GM18951 (cell line): ENCODE data around the gene KIF16B.

ENCODE experiments used
- POLR2A ChIP-seq: IDR thresholded peaks from 4 replicates; pipeline ENCODE4 v1.6.1; 2011; ENCODE audit warnings: mild to moderate bottlenecking; ENCODE audit not compliant: insufficient read length, insufficient read depth; ENCODE audit errors: extremely low read depth
- in situ Hi-C: fragments of 300-500 bp; cut with MboI; formaldehyde crosslinking; loops from one replicate; pipeline ENCODE4 v1.12.0; 2022; ENCODE audit warnings: low sequenced_read_pairs, mixed read lengths, inconsistent platforms; ENCODE audit not compliant: unreplicated experiment

KIF16B gene

DNA sequence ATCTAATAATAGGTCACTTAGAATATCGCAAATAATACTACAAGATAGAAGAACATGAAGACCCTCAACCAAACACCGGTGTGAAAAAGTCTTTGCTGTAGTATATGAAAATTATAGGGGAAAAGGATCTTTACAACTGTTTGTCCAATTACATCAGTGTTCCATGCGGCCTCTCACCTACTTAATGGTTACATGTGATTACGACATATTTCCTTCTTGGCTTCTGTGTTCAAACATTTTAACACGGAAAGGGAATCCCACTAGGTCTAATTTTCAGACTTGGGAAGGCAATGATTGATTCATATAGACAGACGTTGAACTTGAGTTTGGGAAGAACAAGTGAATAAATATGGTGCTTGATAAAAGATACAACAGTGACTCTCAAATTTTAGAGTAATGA lies 273.4 kb downstream of the KIF16B start:
- in situ Hi-C loops = no loop called here
- no peak for TF ChIP-seq POLR2A

DNA sequence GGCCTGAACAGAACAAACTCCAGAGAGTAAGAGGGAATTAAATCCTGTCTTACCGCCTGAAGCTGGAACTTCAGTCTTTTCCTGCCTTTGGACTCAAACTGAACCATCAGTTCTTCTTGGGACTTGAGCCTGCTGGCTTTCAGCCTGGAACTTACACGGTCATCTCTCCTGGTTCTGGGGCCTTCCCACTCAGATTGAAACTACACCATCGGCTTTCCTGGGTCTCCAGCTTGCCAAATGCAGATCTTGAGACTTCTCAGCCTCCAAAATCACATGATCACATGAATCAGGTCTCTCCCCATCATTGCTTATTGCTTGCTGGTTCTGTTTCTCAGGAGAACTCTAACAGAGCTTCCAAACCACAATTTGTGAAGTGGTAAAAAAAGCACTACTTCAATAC lies 276.3 kb downstream of the KIF16B start:
- TF ChIP-seq POLR2A = no peak

DNA sequence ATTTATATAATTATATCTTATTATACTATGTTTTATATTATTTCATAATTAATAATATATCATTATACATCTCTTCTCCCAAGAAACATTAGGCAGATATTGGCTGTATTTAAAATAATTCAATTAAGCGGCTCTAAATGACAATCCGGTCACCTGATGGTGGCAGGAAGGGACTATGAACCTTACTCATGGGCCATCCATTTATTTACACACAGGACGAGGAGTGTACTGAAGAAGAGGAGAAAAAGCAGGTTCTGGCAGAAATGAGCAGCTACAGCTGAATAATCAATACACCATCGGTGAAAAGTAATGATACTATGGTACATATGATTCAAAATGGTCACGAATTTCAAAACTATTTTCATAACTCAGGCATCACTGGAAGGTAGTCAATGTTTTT lies 277.7 kb downstream of the KIF16B start:
- no peak for TF ChIP-seq POLR2A
- in situ Hi-C loops = no loop called here

More for the DNA sequence above, 276.3 kb downstream of the KIF16B start:
- in situ Hi-C loops = no loop called here

DNA sequence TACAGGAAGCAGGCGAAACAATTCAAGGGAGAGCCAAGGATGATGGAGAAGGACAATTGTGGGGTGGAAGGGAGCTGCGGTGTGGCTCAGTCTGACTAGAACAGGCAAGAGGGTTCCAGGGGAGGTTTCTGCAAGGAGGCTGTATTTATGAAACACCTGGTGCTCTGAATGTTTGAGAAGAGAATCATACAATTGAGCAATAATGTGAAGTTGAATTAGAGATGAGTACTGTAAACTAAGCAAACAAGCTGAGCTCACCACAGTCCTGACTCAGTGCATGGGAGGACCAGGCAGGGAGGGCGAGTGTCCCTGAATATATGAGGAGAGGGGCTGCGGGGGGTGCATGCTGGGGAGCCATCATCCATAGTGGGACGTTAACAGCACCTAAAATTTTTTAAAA lies 279.7 kb downstream of the KIF16B start:
- no peak for TF ChIP-seq POLR2A
- in situ Hi-C loops = no loop called here

DNA sequence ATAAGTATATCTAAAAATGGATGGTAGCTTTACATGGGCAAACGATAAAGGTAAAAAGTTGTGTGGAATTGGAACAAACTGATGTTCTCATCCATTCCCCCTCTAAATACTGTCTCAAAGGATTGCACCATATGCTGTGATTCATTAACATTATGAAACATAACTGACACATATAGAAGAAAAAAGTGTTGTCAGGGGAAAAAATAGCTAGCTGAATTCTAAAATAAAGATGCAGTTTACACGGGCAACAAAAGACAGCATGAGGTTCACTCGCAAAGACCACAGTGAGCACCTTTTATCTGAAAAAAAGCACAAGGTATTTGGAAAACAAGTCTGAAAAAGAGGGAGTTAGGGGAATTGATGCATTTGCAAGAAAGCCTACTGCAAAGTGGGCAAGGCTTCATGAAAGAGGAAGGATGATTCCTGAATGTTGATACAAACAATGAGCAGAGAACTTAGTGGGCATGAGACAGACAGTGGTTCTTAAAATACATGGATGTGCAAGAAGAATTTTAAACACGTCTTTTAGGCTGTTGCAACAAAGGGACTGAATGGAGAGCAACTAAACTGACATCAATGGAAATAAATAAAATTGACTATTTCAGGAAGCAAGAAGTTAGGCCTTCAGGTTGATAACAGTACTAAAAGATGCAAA lies 280.9 kb downstream of the KIF16B start:
- in situ Hi-C loops = no loop called here
- no peak for TF ChIP-seq POLR2A

DNA sequence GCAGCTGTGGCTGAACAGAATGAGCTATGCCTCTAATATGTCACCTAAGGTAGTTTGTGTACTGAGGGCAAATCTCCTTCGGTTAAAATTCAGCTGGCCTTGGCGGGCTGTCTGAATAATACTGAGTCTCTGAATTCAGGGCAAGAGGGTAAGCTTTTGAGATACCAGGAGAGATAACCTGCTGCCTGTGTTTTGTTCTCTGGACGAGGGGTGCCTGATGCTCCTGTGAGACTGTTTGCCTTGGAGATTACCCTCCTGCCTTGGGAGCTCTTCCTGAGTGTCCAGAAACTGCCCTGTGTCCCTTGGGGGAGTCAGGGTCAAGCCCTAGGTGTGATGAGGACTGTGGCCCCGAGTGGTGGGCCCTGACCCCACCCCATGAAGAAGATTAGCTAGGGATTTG lies 282.9 kb downstream of the KIF16B start:
- no peak for TF ChIP-seq POLR2A
- in situ Hi-C loops = no loop called here

DNA sequence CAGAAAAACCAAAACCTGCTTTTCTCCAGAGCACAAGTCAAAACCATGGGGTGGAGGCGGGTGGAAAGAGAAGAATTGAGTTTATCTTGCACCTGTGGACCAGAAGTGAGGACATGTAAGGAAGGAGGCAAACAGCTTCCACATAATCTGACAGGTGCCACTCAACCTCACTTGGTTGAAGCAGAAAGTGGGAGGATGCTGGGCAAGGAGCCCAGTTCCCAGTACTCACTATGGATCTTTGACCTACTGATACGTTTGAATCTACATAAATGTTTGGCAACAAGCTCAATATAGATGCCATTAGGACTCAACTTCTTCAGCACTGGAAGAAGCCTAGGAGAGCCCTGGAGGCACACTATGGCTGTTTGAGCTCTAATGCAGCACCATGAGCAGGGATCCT lies 285.5 kb downstream of the KIF16B start:
- no peak for TF ChIP-seq POLR2A
- in situ Hi-C loops = no loop called here

DNA sequence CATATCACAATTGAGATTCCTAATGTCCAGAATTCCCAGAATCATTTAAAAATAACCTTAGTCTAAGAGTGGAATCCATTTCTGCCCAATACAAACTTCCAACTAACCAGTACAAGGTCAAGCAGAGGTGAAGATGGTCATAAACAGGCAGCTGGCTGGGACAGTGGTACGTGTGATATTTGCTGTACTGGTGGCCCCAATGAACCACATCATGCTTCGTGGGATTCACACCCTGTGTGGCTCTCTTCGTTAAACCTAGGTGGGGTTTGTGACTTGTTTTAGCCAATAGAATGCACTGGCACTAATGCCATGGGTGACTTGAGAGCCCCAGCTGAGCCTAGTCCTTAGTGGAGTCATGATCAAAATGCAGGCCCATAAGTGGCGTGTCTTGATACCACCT lies 286.6 kb downstream of the KIF16B start:
- no peak for TF ChIP-seq POLR2A
- in situ Hi-C loops = no loop called here

DNA sequence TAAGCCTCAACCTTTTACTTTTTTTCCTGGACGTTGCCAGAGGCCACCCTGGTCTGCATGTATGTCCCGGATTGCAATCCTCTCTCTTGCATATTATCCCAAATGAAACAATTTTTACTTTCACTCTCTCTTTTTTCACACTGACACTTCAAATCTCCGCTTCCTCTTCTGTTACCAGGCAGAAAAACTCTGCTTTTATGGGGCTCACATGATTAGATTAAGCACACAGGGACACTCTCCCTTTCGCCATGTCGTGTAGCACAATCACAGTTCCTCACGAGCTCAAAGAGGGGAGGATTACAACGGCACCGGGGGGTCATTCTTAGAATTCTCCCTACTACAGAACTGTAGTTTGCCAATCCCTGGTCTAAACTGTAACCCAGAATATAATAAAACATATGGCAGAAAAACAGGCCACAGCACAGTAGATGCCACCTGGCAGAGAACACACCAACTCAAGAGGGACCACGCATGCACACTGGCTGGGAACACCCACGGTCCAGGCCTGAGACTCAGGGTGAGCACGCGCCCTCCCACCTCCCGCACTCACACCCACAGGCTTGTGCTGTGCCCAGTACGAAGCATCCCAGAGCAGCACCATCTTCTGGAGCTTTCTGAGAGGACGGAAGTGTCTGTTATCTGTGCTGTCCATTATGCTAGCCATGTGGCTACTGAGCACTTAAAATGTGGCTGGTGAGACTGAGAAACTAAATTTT lies 288.7 kb downstream of the KIF16B start:
- TF ChIP-seq POLR2A = no peak
- in situ Hi-C loops = no loop called here

DNA sequence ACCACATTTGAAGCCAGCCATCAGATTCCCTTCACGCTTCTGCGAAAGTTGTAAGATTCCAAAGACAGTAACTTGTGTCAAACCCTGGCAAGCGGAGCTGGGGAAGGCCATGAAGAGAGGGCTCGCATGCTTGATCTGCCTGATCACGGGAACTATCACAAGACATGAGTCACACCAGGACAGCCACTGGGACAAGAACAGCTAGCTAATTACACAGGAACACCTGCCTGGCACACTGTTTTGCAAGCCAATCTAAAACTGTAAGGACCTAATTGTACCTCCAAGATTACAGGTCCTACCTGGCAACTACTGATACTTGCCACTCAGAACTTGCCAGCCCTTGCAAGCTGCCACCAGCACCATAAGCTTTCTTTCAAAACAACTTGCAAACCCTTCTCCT lies 289.3 kb downstream of the KIF16B start:
- in situ Hi-C loops = no loop called here
- no peak for TF ChIP-seq POLR2A

DNA sequence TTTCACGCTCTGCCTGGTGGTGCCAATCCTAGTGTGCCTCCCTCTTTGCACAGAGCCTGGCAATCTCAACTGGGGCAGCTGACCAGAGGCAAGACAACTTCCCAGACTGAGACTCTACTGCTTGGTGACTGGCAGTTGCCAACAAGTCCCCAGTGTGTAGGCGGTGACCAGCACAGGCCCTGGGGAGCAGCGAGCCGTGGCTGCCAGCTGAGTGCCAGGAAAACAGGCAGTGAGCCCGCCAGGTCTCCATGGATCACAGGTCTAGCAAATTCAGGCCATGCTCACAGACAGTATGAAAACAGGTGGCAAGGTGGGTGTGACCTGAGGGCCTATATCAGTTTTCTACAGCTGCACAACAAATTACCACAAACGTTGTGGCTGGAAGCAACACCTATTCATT lies 289.9 kb downstream of the KIF16B start:
- no peak for TF ChIP-seq POLR2A
- in situ Hi-C loops = no loop called here

DNA sequence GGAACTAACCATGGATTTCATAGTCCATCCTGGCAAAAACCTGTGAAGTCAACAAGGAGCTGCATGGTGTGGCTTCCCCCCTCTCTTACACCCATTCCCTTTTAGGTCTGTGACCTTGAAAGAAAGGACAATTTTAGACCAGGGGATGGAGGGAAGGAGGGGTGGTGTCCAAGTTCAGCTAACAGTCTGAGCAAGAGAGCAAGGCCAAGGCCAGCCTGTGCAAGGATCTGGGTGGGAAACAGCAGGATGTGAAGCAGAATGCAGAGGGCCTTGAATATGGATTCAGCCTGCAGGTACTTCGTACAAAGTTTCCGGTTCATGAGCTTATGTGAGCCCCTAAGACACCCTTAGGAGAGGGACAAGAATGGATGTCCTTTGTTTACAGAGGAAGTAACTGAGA lies 293.0 kb downstream of the KIF16B start:
- TF ChIP-seq POLR2A = no peak
- in situ Hi-C loops = no loop called here

DNA sequence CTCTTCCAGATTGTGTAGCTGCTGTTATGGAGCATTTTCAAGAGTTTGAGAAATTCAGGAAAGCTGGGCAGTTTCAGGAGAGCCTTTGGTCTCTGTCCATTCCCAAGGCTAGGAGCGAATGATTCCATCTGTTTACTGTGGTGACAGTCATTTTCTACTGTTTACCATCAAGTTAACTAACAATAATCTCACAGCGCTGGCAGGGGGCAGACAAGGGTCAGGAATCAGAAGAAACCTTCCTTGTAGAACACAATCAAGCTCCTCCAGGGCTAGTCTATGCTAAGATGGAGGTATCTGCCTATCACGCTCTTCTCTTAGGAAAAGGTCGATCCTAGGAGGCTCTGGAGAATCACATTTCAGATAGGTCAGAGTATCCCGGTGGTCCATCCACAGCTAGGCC lies 293.9 kb downstream of the KIF16B start:
- in situ Hi-C loops = no loop called here
- TF ChIP-seq POLR2A = no peak

DNA sequence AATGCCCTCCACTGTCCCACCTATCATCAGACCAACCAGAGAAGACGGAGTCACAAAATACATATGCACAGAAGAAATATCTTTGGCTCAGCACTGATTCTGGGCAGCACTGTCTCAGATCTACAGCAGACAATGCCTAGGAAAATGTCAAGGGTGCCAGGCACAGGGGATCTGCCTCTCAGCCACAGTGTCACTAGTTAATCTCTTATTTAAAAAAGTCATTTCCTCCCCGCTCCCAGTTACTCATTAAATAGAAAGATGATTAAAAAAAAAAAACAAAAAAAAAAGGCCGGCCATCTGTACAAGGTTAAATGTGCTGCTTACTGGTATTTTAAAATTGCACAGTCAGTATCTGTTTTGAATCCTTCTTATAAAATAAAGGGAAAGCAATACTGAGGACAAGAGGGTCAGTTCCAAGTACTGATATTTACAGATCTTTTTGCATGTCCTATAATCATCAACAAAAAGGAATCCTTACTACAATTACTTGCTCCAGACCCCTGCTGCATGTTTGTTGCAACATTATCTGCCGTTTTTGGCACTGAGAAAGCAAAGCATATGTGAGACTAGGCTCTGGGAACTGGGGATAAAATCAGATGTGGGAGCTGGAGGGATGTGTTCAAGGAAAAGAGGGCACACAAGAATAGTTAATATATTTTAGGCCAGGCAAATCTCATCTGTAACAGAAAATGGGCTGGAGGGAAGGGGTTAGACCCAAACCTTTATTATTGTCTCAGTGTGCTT lies 299.3 kb downstream of the KIF16B start:
- no peak for TF ChIP-seq POLR2A
- in situ Hi-C loops = no loop called here
